Activated CD4-positive, alpha-beta T cell treated with anti-CD3 and anti-CD28 coated beads for 24 hours (primary cell): ENCODE measurements around the gene TMEFF2.
"Not testable (repeated sequence)": the region's sequence is repeated elsewhere in the genome, so short reads cannot be mapped to it uniquely, and the experiment has no call there.

Experiments used
- DNase-seq, 2 donors: peaks; one replicate each; pipeline ENCODE4 v3.0.0-alpha.2; 2020; ENCODE audit warnings: low read depth in 2 of 2

Gene TMEFF2

DNA sequence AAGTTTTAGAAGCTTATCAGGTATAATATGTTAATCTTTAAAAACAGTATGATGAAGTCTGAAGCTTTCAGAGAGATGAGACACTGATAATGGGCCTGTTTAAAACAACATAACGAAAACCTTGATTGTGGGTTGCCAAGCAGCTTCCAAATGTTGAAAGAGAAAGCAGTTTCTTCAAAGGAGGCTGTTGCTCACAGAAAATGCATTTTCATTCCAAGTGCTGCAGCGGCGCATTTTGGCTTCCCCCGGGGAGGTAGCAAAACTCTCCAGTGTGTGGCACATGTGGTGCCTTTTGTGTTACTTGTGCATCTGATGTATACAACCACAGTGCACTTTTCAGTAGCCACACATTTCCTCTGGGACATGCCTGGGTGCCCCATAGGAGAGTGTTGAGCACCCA is 66.1 kb downstream of the TMEFF2 start:
- no peak for DNase-seq

DNA sequence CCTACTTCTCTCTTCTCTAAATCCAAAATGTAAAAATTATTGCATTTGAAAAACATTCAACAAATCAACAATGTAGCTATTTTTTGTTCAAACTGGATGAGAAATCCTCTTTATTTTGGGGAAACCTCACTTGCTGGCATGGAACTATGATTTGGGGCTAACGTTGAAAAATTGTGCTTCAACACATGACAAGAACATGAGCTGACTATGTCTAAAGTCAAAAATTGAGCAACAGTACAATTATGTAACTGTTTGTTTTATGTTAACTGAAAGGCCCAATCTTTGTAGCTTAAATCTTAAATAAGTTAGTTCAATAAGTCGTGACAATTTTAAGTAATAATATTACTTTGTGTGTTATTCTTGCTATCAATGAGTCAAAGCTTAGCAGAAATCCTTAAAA is 67.3 kb downstream of the TMEFF2 start:
- no peak for DNase-seq

- DNase-seq: no peak
Measured at GRCh38 chr2:192126912-192127311, 67.8 kb downstream of the TMEFF2 start.

GRCh38 chr2:192126426-192126825 is 68.3 kb downstream of the TMEFF2 start:
- DNase-seq: no peak

GRCh38 chr2:192124571-192124970 is 70.2 kb downstream of the TMEFF2 start:
- DNase-seq: no peak

DNA sequence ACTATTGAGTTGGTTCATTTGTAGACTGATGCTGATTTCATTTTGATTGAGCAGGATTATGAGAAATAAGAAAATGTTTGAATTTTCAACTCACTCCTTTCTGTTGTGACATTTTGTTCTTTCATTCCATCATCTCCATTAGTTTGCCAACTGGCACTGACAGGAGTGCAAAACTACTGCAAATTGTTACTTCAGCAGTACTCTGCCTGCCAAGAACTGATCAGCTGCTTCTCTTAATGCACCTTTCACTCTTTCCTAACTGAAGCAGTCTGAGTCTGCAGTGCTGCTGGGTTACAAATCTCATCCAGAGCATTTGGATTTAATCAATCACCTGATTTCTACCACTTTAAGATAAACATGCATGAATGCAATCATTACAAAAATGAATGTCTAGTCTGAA is 70.9 kb downstream of the TMEFF2 start:
- DNase-seq: no peak

GRCh38 chr2:192122946-192123345 is 71.8 kb downstream of the TMEFF2 start:
- DNase-seq: no peak

DNA sequence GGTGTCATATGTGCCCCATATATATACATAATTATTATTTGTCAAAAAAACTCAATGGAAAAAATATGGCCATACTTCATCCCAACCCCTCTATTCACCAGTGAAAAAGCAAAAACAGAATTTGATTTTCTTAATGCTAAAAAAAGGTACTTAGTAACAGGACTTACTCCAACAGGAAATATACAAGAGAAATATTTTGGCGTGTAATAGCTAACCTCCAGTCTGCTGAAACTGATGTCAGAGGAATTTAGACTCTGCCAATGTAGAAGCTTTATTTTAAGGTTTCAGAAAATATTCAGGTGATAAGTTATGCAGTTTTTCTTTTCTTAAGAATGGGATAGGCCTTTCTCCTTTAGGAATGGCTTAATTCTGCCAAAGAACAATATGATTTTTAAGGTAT is 72.6 kb downstream of the TMEFF2 start:
- no peak for DNase-seq

DNA sequence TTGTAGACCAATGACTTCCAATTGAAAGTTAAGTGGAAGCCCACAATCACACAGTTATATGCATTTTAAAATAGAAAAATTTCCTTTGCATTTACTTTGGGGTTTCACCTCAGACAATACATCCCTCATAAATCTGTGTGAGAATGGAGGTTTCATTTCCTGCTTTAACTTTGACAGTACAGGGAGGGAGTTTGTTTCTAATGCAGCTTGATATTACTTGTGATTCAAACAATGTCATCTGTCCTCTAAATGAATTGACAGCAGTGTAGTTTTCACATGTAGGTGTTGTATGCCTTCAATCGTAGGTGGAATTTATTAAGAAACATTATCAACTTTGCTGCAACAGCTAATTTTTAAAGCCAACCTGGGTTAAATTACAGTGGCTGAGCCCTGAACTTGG is 75.2 kb downstream of the TMEFF2 start:
- no peak for DNase-seq

DNA sequence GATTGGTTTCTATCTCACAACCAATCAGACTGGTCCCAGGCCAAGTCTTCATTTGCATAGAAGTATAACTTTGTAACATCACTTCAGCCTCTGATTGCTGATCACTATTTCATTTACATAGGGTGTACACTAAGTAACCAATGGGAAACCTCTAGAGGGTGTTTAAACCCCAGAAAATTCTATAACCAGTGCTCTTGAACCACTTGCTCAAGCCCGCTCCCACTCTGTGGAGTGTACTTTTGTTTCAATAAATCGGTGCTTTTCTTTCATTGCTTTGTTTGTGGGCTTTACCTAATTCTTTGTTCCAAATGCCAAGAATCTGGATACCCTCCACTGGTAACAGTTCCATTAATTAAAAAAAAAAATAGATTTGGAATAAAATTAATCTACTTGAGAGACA is 77.0 kb downstream of the TMEFF2 start:
- DNase-seq: no peak

DNA sequence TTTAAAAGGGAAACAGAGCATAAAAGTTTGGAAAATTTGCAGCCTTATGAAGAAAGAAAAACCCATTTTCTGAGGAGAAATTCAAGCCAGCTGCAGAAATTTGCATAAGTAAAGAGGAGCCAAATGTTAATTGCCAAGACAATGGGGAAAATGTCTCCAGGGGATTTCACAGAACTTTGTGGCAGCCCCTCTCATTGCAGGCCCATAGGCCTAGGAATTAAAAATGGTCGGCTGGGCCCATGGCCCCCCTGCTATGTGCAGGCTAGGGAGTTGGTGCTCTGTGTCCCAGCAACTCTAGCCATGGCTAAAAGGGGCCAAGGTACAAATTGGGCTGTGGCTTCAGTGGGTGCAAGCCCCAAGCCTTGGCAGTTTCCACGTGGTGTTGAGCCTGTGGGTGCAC is 83.2 kb downstream of the TMEFF2 start:
- DNase-seq: not testable (repeated sequence)

- DNase-seq: no peak
Measured at GRCh38 chr2:192099742-192100141, 95.0 kb downstream of the TMEFF2 start.

DNA sequence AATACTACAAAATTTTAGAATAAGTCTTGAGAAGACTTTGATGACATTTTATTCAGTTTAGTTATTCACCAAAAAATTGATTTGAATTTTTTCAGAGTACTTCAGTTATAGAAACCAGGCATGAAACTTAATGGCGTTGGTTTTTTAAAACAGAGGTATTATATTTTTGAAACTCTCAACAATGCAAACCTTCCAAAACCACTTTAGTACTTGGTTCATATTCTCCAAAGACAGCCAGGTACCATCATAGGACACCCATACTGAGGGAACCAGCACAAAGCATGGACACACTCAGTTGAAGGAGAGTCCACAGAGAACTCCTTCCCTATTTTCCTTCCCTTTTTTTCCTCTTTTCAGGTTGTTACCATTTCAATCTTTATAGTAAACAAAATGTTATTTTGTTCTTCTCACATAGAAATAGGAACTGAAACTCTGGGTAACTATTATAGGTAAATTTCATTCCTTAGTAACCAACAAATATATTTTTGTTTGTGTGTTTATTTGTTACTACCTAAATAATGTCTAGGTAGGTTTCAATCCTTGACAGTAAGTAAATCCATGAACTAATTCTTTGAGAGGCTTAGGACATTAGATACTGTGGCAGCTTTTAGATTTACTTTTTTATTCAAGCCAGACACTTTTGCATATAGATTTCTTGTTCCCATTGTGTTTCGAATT is 95.8 kb downstream of the TMEFF2 start:
- no peak for DNase-seq

GRCh38 chr2:192091476-192091875 is 103.3 kb downstream of the TMEFF2 start:
- DNase-seq: no peak

DNA sequence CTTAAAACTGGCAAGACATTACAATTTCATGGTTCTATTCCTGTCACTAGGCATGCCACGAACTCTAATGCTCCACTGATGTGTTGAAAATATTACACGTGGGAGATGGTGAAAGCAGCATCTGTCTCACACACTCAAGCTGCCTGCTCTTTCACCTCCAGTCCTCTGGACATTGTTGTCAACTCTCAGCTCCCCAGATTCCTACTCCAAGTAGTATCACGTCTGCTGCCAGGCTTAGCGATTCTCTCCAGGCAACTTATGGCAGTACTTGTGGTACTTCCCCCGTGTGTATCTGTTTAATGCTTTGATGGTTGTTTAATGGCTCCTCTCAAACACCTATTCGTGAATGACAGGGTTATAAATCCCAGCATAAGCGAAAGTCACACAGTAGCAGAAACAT is 103.8 kb downstream of the TMEFF2 start:
- DNase-seq: no peak

GRCh38 chr2:192087398-192087958 is 107.3 kb downstream of the TMEFF2 start:
- no peak for DNase-seq

- no peak for DNase-seq
Measured at GRCh38 chr2:192082121-192082520, 112.6 kb downstream of the TMEFF2 start.

DNA sequence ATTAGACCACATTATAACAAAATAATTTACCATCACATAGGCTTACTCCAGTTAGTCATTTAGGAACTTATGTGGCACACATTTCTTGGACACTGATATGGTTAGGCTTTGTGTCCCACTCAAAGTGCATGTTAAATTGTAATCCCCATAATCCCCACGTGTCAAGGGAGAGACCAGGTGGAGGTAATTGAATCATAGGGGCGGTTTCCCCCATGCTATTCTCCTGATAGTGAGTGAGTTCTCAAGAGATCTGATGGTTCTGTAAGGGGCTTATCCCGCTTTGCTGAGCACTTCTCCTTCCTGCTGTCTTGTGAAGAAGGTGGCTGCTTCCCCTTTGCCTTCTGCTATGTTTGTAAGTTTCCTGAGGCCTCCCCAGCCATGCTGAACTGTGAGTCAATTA is 114.6 kb downstream of the TMEFF2 start:
- DNase-seq: not testable (repeated sequence)

- no peak for DNase-seq
Measured at GRCh38 chr2:192073878-192074277, 120.9 kb downstream of the TMEFF2 start.

DNA sequence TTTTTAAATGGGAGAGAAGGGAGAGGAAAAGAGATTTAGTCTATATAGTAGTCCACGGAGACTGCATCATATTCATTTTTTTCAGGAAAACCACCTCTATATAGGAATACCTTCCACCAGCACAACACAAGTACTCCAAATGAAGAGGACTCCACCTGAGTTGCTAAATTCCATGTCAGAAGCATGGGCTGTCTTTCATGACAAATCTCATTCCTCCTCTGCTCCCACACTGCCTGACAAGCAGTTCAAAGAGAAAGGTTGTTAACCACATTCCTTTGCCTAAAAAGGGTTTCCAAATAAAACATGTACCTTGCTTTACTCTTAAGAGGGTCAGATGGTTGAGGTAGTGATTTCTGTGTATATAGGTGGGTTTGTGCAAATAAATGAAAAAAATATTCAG is 122.0 kb downstream of the TMEFF2 start:
- no peak for DNase-seq

DNA sequence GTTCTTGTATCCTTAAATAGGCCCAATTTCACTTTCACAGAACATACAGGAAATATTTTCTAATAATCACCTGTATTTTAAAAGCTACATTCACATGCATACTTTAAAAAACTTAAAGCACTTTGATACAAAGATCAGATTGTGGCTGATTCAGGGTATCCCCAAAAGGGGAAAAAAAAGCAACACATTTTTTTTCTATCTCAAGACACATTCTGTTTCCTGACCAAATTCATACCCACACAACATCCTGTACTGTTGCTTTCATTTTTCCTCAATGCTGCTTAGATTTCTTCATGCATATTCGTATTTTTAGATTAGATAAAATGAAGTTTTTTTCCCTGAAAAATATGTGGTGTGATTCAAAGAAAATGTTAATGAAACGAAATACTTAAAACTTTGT is 122.5 kb downstream of the TMEFF2 start:
- DNase-seq: no peak

GRCh38 chr2:192070099-192070498 is 124.6 kb downstream of the TMEFF2 start:
- no peak for DNase-seq

GRCh38 chr2:192069417-192069816 is 125.3 kb downstream of the TMEFF2 start:
- no peak for DNase-seq

DNA sequence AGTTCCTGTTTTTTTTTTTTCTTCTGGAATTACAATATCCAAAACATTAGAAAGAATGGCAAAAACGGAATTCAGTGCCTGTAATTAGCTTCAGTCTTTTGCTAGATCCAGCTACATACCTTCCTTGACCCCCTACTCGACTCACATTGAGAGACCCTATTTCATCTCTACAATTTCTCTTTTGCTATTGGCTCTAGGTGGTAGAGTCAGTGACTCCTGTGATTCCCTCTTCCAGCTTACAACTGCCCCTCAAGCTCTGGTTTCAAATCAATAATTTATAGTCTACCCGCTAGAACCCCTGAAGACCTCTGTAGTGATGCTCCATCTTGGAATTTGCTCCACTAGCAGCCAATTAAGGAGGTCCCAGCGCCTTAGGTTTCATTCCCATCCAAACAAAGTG is 125.8 kb downstream of the TMEFF2 start:
- DNase-seq: no peak
